ENCODE measurements around the gene JUND. TPM values are rescaled to one million over a fixed set of nuclear protein-coding genes. Genes with fewer than 3 reads are reported as not detected.

JUND gene
- total RNA-seq, 2 donors from 2014 or later: 122 to 169 TPM

GRCh38 chr19:18310118-18310909, 28.9 kb upstream of the JUND start:
- intact Hi-C loops (cut with DNase I): no loop called here
- DNase-seq (no peak), ATAC-seq (no peak)

- ATAC-seq: no peak
- DNase-seq: no peak
- intact Hi-C loops (cut with DNase I): no loop called here
Observed at GRCh38 chr19:18309525-18310064, 28.2 kb upstream of the JUND start.

- intact Hi-C loops (cut with DNase I): no loop called here
- ATAC-seq: no peak
- no peak for DNase-seq
Observed at GRCh38 chr19:18308948-18309325, 27.5 kb upstream of the JUND start.

GRCh38 chr19:18308051-18308947, 26.9 kb upstream of the JUND start:
- no peak for DNase-seq
- ATAC-seq: no peak
- intact Hi-C loops (cut with DNase I): no loop called here

- intact Hi-C loops (cut with DNase I): no loop called here
- no peak for ATAC-seq
- no peak for DNase-seq
Observed at GRCh38 chr19:18307271-18307681, 25.9 kb upstream of the JUND start.

- ATAC-seq (no peak), DNase-seq (peak; percentile 58)
- intact Hi-C loops (cut with DNase I): no loop called here
Observed at GRCh38 chr19:18306888-18307260, 25.5 kb upstream of the JUND start.

GRCh38 chr19:18306209-18306887, 24.9 kb upstream of the JUND start:
- ATAC-seq (no peak), DNase-seq (no peak)
- intact Hi-C loops (cut with DNase I): no loop called here

GRCh38 chr19:18304458-18305310, 23.3 kb upstream of the JUND start:
- intact Hi-C loops (cut with DNase I): loop anchor here in 1 of 2 donors (2.0 kb wide), 1 partner anchor 18 kb away; the partner anchor contains the start of gene LSM4
- DNase-seq: peak; percentile 93
- peak; percentile 84 to 89 for ATAC-seq

GRCh38 chr19:18304208-18304457, 22.7 kb upstream of the JUND start:
- ATAC-seq (no peak), DNase-seq (peak; percentile 49)
- intact Hi-C loops (cut with DNase I): loop anchor here in 1 of 2 donors (2.0 kb wide), 1 partner anchor 19 kb away; the partner anchor contains the start of gene LSM4

GRCh38 chr19:18301718-18302111, 20.3 kb upstream of the JUND start:
- intact Hi-C loops (cut with DNase I): no loop called here
- DNase-seq: no peak
- no peak for ATAC-seq

GRCh38 chr19:18300930-18301717, 19.7 kb upstream of the JUND start:
- peak; percentile 27 to 69 for ATAC-seq

GRCh38 chr19:18299654-18300053, 18.2 kb upstream of the JUND start:
- intact Hi-C loops (cut with DNase I): no loop called here
- no peak for ATAC-seq
- no peak for DNase-seq

More at GRCh38 chr19:18300930-18301717, 19.7 kb upstream of the JUND start:
- intact Hi-C loops (cut with DNase I): no loop called here
- peak; percentile 90 for DNase-seq

- ATAC-seq: no peak
- intact Hi-C loops (cut with DNase I): no loop called here
Observed at GRCh38 chr19:18298601-18299000, 17.2 kb upstream of the JUND start.

GRCh38 chr19:18297308-18297707, 15.9 kb upstream of the JUND start:
- no peak for DNase-seq
- intact Hi-C loops (cut with DNase I): no loop called here
- no peak for ATAC-seq

More at GRCh38 chr19:18298601-18299000, 17.2 kb upstream of the JUND start:
- no peak for DNase-seq

GRCh38 chr19:18295034-18295451, 13.6 kb upstream of the JUND start:
- no peak for DNase-seq
- no peak for ATAC-seq
- intact Hi-C loops (cut with DNase I): no loop called here

- ATAC-seq (no peak), DNase-seq (peak; percentile 73)
- intact Hi-C loops (cut with DNase I): no loop called here
Observed at GRCh38 chr19:18294467-18294864, 13.0 kb upstream of the JUND start.

- DNase-seq: peak; percentile 22
- intact Hi-C loops (cut with DNase I): no loop called here
- no peak for ATAC-seq
Observed at GRCh38 chr19:18293642-18294466, 12.4 kb upstream of the JUND start.

Data from left cardiac atrium (tissue), 4 donors.